Chondrocyte (in vitro differentiated cells): ENCODE data around the gene OR2G6. TPM values are rescaled to one million over a fixed set of nuclear protein-coding genes. Genes with fewer than 3 reads are reported as not detected.
"Not testable (repeated sequence)": the region's sequence is repeated elsewhere in the genome, so short reads cannot be mapped to it uniquely, and the experiment has no call there.

Experiments
- DNase-seq: peaks from one replicate; pipeline ENCODE4 v3.0.0; 2021; ENCODE audit warnings: mixed read lengths, low spot score
- H3K27ac Mint-ChIP-seq: one replicate; pipeline ENCODE4 v1.8.0; 2021; ENCODE audit warnings: mild to moderate bottlenecking, moderate library complexity, mixed read lengths; ENCODE audit not compliant: unreplicated experiment
- H3K27me3 Mint-ChIP-seq: 2 replicates; pipeline ENCODE4 v1.8.0; 2021; ENCODE audit warnings: low read depth, mixed read lengths
- H3K36me3 Mint-ChIP-seq: 2 replicates; pipeline ENCODE4 v1.8.0; 2021; ENCODE audit warnings: low read depth, mixed read lengths
- H3K4me1 Mint-ChIP-seq: 2 replicates; pipeline ENCODE4 v1.8.0; 2021; ENCODE audit warnings: low read depth, mild to moderate bottlenecking, mixed read lengths
- H3K4me3 Mint-ChIP-seq: one replicate; pipeline ENCODE4 v1.8.0; 2021; ENCODE audit warnings: mild to moderate bottlenecking, moderate library complexity, mixed read lengths; ENCODE audit not compliant: unreplicated experiment
- H3K9me3 Mint-ChIP-seq: 2 replicates; pipeline ENCODE4 v1.8.0; 2021; ENCODE audit warnings: low read depth, mixed read lengths
- total RNA-seq: library from RNA; stranded (reverse); gene quantifications from 3 replicates; pipeline ENCODE4 v1.2.1, GENCODE V29; 2021
- TF ChIP-seq, protein P1 (sequence below): fragments of 200-600 bp; sonication (generic); IDR thresholded peaks from 2 replicates; pipeline ENCODE4 v1.5.0; 2021; ENCODE audit warnings: antibody characterized with exemption, mild to moderate bottlenecking, moderate library complexity

The OR2G6 gene
- total RNA-seq, 1 donor from 2014 or later, result not detected

DNA sequence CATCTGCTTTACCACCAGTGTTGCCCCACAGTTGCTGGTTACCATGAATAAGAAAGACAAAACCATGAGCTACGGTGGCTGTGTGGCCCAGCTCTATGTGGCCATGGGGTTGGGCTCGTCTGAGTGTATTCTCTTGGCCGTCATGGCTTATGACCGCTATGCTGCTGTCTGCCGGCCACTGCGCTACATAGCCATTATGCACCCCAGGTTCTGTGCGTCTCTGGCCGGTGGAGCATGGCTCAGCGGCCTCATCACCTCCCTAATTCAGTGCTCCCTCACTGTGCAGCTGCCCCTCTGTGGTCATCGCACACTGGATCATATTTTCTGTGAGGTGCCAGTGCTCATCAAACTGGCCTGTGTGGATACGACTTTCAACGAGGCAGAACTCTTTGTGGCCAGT lies 14.0 kb downstream of the OR2G6 start:
- no peaks in the 10 kb centered on the region for H3K27me3 Mint-ChIP-seq
- H3K36me3 Mint-ChIP-seq, result no peaks in the 10 kb centered on the region
- no peaks in the 10 kb centered on the region for H3K4me1 Mint-ChIP-seq
- H3K9me3 Mint-ChIP-seq, result peaks cover 43% of the 10 kb centered on the region
- H3K4me3 Mint-ChIP-seq, result no peak overlapping the region
- no peak for DNase-seq
- no peak overlapping the region for H3K27ac Mint-ChIP-seq
- TF ChIP-seq, protein P1, sequence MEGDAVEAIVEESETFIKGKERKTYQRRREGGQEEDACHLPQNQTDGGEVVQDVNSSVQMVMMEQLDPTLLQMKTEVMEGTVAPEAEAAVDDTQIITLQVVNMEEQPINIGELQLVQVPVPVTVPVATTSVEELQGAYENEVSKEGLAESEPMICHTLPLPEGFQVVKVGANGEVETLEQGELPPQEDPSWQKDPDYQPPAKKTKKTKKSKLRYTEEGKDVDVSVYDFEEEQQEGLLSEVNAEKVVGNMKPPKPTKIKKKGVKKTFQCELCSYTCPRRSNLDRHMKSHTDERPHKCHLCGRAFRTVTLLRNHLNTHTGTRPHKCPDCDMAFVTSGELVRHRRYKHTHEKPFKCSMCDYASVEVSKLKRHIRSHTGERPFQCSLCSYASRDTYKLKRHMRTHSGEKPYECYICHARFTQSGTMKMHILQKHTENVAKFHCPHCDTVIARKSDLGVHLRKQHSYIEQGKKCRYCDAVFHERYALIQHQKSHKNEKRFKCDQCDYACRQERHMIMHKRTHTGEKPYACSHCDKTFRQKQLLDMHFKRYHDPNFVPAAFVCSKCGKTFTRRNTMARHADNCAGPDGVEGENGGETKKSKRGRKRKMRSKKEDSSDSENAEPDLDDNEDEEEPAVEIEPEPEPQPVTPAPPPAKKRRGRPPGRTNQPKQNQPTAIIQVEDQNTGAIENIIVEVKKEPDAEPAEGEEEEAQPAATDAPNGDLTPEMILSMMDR, result no peak

GRCh38 chr1:248537449-248537848 lies 29.6 kb downstream of the OR2G6 start:
- H3K27me3 Mint-ChIP-seq, DNase-seq, H3K9me3 Mint-ChIP-seq, H3K4me1 Mint-ChIP-seq, H3K36me3 Mint-ChIP-seq, H3K4me3 Mint-ChIP-seq, H3K27ac Mint-ChIP-seq: not testable (repeated sequence)

GRCh38 chr1:248547383-248547782 lies 39.5 kb downstream of the OR2G6 start:
- H3K4me3 Mint-ChIP-seq, H3K27me3 Mint-ChIP-seq, H3K9me3 Mint-ChIP-seq: not testable (repeated sequence)

GRCh38 chr1:248551027-248551426 lies 43.2 kb downstream of the OR2G6 start:
- not testable (repeated sequence) for H3K9me3 Mint-ChIP-seq, H3K36me3 Mint-ChIP-seq, H3K27ac Mint-ChIP-seq, H3K4me1 Mint-ChIP-seq, H3K4me3 Mint-ChIP-seq, DNase-seq, H3K27me3 Mint-ChIP-seq

More at GRCh38 chr1:248547383-248547782, 39.5 kb downstream of the OR2G6 start:
- H3K27ac Mint-ChIP-seq, H3K4me1 Mint-ChIP-seq, H3K36me3 Mint-ChIP-seq, DNase-seq: not testable (repeated sequence)

DNA sequence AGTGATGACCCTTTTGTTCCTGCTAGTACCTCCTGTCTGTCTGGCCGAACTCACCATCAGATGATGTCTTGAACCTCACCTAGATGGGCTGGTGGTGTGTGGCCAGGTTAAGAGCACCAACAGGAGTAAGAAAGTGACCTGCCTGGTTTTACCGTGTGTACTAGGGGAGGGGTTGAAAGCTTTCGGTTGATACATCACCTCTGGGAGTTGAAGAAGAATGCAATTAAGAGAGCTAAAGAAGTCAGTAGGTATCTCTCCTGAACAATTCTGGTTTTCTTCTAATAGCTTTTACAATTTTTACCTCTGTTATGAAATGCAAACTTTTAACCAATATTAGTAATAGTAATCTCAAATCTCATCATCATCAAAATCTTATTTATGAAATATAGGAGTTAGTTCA lies 54.8 kb downstream of the OR2G6 start, which contains the start of gene OR2T29:
Gene OR2T29 (minus strand): TSS at position 101 of the 400 bp plus-strand sequence. CDS start 3,281 bp downstream, outside the sequence.
- not testable (repeated sequence) for H3K4me3 Mint-ChIP-seq, H3K9me3 Mint-ChIP-seq, H3K36me3 Mint-ChIP-seq, H3K4me1 Mint-ChIP-seq, H3K27ac Mint-ChIP-seq, DNase-seq, H3K27me3 Mint-ChIP-seq

DNA sequence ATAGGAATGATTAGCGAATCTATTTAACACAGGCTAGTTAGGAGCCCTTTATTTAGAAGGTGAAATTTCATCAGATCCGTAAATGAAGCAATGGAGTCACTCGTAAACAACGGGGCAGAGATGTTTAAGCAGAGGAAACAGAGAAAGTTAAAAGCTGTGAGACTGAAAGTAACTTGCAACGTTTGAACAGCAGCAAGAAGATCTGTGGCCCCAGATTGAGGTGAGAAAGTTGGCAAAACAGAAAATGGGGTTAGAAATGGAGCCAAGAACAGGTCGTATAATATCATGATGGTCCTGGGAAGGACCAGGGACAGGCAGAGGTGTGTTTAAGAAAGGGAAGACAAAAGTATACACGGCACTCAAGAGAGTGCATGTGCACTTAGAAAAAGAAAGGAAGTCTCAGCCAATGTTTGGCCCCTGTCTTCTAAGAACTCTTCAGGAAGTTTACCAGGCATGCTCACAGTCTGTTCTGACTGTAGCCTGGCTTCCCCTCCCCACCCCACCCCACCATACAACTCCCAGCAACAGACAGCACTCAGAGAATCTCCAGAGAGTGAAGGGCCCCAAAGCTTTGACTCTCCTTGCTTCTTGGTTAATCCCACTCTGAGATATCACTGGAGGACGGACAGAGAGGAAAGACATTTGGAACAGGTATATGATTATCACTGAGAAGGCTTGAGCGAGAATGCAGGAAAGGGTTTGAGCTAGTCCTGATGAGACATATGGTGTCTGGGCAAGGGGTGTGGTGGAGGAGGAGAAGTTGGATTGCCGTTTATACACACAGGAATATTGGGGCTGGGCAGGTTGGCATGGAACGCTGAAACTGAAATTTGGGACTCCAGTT lies 57.9 kb downstream of the OR2G6 start:
- not testable (repeated sequence) for DNase-seq, H3K36me3 Mint-ChIP-seq, H3K4me1 Mint-ChIP-seq

DNA sequence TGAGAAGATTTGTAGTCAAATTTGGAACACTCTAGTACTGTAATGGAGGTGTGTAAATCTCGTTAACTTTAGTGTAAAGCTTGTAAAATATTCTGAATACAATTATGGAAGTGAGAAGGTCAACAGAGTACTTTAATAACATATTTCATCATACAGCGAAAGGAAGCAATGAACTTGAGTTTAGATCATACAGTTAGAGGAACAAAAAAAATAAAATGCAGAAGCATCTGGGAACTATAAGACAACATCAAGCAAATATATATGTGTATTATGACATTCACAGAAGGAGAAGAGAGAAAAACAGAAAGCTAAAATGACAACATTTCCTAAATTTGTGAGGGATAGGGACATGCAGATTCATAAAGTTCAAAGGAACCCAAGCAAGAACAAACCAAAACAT lies 61.2 kb downstream of the OR2G6 start:
- not testable (repeated sequence) for H3K4me3 Mint-ChIP-seq, H3K36me3 Mint-ChIP-seq, H3K9me3 Mint-ChIP-seq, DNase-seq, H3K27ac Mint-ChIP-seq, H3K27me3 Mint-ChIP-seq, H3K4me1 Mint-ChIP-seq

More for the DNA sequence above, 57.9 kb downstream of the OR2G6 start:
- not testable (repeated sequence) for H3K27ac Mint-ChIP-seq, H3K27me3 Mint-ChIP-seq, H3K9me3 Mint-ChIP-seq, H3K4me3 Mint-ChIP-seq

- DNase-seq, H3K4me1 Mint-ChIP-seq, H3K36me3 Mint-ChIP-seq, H3K9me3 Mint-ChIP-seq, H3K4me3 Mint-ChIP-seq, H3K27ac Mint-ChIP-seq, H3K27me3 Mint-ChIP-seq: not testable (repeated sequence)
Measured at GRCh38 chr1:248570811-248571210, 62.9 kb downstream of the OR2G6 start.

DNA sequence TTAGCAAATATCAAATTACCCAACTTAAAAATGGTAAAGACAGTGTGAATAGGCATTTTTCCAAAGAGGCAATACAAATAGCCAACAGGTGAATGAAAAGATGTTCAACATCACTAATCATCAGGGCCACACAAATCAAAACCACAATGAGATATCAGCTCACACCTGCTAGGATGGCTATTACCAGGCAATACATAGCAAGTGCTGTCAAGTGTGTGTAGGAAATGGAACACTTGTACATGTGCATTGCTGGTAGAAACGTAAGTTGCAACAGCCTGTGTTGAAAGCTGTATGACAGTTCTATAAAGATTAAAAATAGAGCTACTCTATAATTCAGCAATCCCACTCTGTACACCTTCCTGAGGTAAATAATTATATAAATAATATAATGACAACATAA lies 64.2 kb downstream of the OR2G6 start:
- DNase-seq, H3K36me3 Mint-ChIP-seq, H3K4me3 Mint-ChIP-seq, H3K4me1 Mint-ChIP-seq, H3K27me3 Mint-ChIP-seq, H3K27ac Mint-ChIP-seq: not testable (repeated sequence)
- H3K9me3 Mint-ChIP-seq, result peaks cover 15% of the 10 kb centered on the region

DNA sequence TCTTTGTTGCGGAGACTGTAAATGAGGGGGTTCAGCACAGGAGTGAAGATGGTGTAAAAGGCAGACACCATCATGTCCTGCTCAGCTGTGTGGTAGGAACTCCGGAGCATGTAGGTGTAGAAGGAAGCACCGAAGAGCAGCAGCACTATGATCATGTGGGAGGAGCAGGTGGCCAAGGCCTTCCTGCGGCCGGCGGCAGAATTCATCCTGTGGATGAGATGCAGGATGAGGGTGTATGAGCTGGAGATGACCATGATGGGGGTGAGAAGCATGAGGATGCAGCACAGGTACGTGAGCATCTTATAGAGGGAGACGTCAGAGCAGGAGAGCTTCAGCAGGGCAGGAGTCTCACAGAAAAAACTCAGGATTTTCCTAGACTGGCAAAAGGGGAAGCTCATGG lies 66.0 kb downstream of the OR2G6 start:
- DNase-seq, H3K27ac Mint-ChIP-seq, H3K27me3 Mint-ChIP-seq, H3K4me1 Mint-ChIP-seq, H3K36me3 Mint-ChIP-seq, H3K4me3 Mint-ChIP-seq: not testable (repeated sequence)
- peaks cover 21% of the 10 kb centered on the region for H3K9me3 Mint-ChIP-seq

GRCh38 chr1:248574657-248575056 lies 66.8 kb downstream of the OR2G6 start, which contains the start of gene OR2T34:
Gene OR2T34, minus strand, starts transcription at chr1:248574757. Its CDS starts 0 bp downstream, at chr1:248574757.
- not testable (repeated sequence) for H3K27me3 Mint-ChIP-seq, H3K4me1 Mint-ChIP-seq, H3K36me3 Mint-ChIP-seq, H3K27ac Mint-ChIP-seq, H3K4me3 Mint-ChIP-seq, DNase-seq
- H3K9me3 Mint-ChIP-seq, result peaks cover 27% of the 10 kb centered on the region
